ENCODE measurements around the gene TTLL9.

- TF ChIP-seq ARNTL (CRISPR knock-in tag; IDR thresholded peaks at IDR 0.05; ENCODE audit: borderline replicate concordance, low read depth) = no peak
- TF ChIP-seq OSR1 (CRISPR knock-in tag; IDR thresholded peaks at IDR 0.05) = no peak
- TF ChIP-seq ESRRG (CRISPR knock-in tag; IDR thresholded peaks at IDR 0.05) = no peak
- no peak for TF ChIP-seq TCF4 (CRISPR knock-in tag; IDR thresholded peaks at IDR 0.05; ENCODE audit: borderline replicate concordance)
Measured at GRCh38 chr20:31949877-31950646, 79.6 kb downstream of the TTLL9 start.
